ENCODE data around the gene NEU2. TPM values are rescaled to one million over a fixed set of nuclear protein-coding genes. Genes with fewer than 3 reads are reported as not detected.

NEU2 gene
- polyA plus RNA-seq, 2 of the 4 experiments (the other 2 are of a cell fraction): not detected

DNA sequence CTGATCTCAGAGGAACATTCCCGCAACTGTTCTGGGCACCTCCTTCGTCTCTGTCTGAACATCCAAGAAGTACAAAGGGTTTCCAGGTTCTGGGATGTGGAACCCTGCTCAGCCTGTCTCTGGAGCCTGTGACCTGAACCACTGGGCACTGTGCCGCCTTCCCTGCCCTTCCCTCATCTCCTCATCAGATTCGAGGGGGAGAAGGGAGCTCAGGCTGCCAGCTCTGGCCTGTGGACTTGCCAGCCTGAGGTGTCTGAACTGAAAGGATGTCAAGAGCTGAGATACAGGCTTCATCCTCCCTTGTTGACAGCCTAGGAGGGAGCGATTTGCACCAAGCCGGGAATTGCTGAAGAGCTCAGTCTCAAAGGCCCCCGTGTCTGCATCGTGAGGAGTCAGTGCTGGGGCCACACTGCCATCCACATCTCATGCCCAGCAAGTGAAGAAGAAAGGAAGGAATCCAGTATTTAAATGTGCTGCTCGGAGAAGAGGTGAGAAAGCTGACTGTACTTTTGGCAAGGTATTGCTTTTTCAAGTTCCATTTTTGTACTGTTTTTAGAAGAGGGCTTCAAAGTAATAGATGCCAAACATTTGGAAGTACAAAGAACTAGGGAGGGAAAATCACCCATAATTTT lies 12.6 kb downstream of the NEU2 start:
- FAIRE-seq (no peak), DNase-seq (ENCODE audit: low read depth in 1 of 2, low spot score in 1 of 2) (no peak), ATAC-seq (no peak; a peak in 1 of 6 replicates)
- POLR2A ChIA-PET: no interaction called here
- CTCF ChIA-PET: interaction anchor here (1.0 to 5.4 kb wide), 3 partner anchors 9 to 16 kb away, joined by 4 to 39 read pairs (median 5); partner anchors contain the start of gene INPP5D
- Histone ChIP-seq H3K4me2 (no peak overlapping the region), H3K4me1 (no peaks in the 10 kb centered on the region), H3K9me3 (no peaks in the 10 kb centered on the region), H3K27ac (no peak overlapping the region), H3K4me3 (no peak overlapping the region)
- 78% methylated on average over 9 of the region's 9 CpGs for WGBS (ENCODE audit: missing lambda C conversion rate)
- TF ChIP-seq KDM1A (IDR thresholded peaks at IDR 0.05; ENCODE audit: low read depth) (no peak), FOSL2 (IDR thresholded peaks at IDR 0.05) (no peak), FOSL2 (CRISPR knock-in tag; IDR thresholded peaks at IDR 0.05) (no peak), NFE2L2 (conservative IDR thresholded peaks at IDR 0.05; ENCODE audit: low read length) (no peak), PHF8 (IDR thresholded peaks at IDR 0.05; ENCODE audit: borderline replicate concordance, low read depth) (no peak), HOXA7 (CRISPR knock-in tag; IDR thresholded peaks at IDR 0.05) (no peak), CHD4 (IDR thresholded peaks at IDR 0.05; ENCODE audit: borderline replicate concordance) (no peak), RARB (CRISPR knock-in tag; IDR thresholded peaks at IDR 0.05) (no peak)
- TF ChIP-seq, protein P1, sequence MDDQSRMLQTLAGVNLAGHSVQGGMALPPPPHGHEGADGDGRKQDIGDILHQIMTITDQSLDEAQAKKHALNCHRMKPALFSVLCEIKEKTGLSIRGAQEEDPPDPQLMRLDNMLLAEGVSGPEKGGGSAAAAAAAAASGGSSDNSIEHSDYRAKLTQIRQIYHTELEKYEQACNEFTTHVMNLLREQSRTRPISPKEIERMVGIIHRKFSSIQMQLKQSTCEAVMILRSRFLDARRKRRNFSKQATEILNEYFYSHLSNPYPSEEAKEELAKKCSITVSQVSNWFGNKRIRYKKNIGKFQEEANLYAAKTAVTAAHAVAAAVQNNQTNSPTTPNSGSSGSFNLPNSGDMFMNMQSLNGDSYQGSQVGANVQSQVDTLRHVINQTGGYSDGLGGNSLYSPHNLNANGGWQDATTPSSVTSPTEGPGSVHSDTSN (IDR thresholded peaks at IDR 0.05): no peak
- TF ChIP-seq, protein P2, sequence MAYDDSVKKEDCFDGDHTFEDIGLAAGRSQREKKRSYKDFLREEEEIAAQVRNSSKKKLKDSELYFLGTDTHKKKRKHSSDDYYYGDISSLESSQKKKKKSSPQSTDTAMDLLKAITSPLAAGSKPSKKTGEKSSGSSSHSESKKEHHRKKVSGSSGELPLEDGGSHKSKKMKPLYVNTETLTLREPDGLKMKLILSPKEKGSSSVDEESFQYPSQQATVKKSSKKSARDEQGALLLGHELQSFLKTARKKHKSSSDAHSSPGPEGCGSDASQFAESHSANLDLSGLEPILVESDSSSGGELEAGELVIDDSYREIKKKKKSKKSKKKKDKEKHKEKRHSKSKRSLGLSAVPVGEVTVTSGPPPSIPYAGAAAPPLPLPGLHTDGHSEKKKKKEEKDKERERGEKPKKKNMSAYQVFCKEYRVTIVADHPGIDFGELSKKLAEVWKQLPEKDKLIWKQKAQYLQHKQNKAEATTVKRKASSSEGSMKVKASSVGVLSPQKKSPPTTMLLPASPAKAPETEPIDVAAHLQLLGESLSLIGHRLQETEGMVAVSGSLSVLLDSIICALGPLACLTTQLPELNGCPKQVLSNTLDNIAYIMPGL (CRISPR knock-in tag; IDR thresholded peaks at IDR 0.05; ENCODE audit: borderline replicate concordance): no peak
- TF ChIP-seq, protein P3, sequence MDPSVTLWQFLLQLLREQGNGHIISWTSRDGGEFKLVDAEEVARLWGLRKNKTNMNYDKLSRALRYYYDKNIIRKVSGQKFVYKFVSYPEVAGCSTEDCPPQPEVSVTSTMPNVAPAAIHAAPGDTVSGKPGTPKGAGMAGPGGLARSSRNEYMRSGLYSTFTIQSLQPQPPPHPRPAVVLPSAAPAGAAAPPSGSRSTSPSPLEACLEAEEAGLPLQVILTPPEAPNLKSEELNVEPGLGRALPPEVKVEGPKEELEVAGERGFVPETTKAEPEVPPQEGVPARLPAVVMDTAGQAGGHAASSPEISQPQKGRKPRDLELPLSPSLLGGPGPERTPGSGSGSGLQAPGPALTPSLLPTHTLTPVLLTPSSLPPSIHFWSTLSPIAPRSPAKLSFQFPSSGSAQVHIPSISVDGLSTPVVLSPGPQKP (IDR thresholded peaks at IDR 0.05; ENCODE audit: low read depth, low read length): no peak
- TF ChIP-seq, protein P4, sequence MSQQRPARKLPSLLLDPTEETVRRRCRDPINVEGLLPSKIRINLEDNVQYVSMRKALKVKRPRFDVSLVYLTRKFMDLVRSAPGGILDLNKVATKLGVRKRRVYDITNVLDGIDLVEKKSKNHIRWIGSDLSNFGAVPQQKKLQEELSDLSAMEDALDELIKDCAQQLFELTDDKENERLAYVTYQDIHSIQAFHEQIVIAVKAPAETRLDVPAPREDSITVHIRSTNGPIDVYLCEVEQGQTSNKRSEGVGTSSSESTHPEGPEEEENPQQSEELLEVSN (IDR thresholded peaks at IDR 0.05; ENCODE audit: borderline replicate concordance, low read depth): no peak

DNA sequence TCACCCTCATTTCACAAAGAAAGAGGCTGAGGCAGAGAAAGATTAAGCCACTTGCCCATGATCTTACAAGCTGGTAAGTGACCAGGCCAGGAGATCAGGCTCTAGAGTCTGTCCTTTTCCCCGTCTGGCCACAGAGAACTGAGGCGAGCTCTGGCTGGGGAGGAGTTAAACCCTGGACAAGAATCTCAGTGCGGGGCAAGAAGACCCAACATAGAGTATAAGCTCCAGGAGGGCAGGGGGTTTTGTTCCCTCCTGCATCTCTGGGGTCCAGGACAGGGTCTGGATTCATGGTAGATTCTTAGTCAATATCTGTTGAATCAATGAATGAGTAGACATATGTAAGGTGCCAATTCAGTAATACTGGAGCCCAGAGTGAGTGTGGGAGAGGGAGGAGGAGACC lies 14.7 kb downstream of the NEU2 start:
- CTCF ChIA-PET: interaction anchor here (0.6 to 2.8 kb wide), 6 partner anchors 10 to 196 kb away, joined by 3 to 12 read pairs (median 3); partner anchors contain the start of gene INPP5D
- FAIRE-seq: no peak
- POLR2A ChIA-PET: no interaction called here

DNA sequence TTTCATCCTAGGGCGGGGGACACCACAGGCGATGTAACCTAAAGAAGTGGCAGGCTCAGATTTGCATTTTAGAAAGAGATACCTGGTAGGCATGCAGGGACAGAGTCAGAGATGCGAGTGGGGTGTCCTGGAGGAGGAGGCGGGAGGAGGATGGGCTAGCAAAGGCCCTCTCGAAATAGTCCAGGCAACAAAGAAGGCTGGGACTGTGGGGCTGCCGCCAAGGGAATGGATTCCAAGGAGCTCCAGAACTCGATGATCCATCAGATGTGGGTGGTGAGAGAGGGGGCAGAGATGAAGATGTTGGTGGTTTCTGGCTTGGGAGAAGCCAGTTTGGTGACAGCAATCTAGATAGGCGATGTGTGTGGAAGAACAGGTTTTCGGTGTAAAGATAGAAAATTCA lies 15.2 kb downstream of the NEU2 start:
- WGBS (ENCODE audit: missing lambda C conversion rate): 72% methylated on average over 9 of the region's 9 CpGs
- H3K9me3 ChIP-seq: no peaks in the 10 kb centered on the region
- no peak overlapping the region for H3K4me3 ChIP-seq
- ChIA-PET POLR2A (no interaction called here), CTCF (interaction anchor here (0.8 to 2.8 kb wide), 5 partner anchors 9 to 193 kb away, joined by 3 to 12 read pairs (median 3); partner anchors contain the start of gene INPP5D)
- DNase-seq (ENCODE audit: low read depth in 1 of 2, low spot score in 1 of 2) (no peak), FAIRE-seq (no peak), ATAC-seq (no peak)
- H3K4me2 ChIP-seq: no peak overlapping the region
- H3K4me1 ChIP-seq: 0 out of 3 replicates have a peak, but pooled peaks cover 6% of the 10 kb centered on the region
- H3K27ac ChIP-seq: no peak overlapping the region
- TF ChIP-seq, protein P2 (CRISPR knock-in tag; IDR thresholded peaks at IDR 0.05; ENCODE audit: borderline replicate concordance): no peak
- TF ChIP-seq JUNB (IDR thresholded peaks at IDR 0.05) (no peak), NFE2L2 (conservative IDR thresholded peaks at IDR 0.05; ENCODE audit: low read length) (no peak), RNF2 (IDR thresholded peaks at IDR 0.05; ENCODE audit: borderline replicate concordance, low read depth) (no peak)

More for the DNA sequence above, 14.7 kb downstream of the NEU2 start:
- Histone ChIP-seq H3K4me1 (0 out of 3 replicates have a peak, but pooled peaks cover 6% of the 10 kb centered on the region), H3K4me2 (no peak overlapping the region), H3K9me3 (no peaks in the 10 kb centered on the region), H3K4me3 (no peak overlapping the region), H3K27ac (no peak overlapping the region)
- ATAC-seq (no peak), DNase-seq (ENCODE audit: low read depth in 1 of 2, low spot score in 1 of 2) (no peak)
- TF ChIP-seq EHF (CRISPR knock-in tag; IDR thresholded peaks at IDR 0.05): no peak
- WGBS (ENCODE audit: missing lambda C conversion rate): 79% methylated on average over 3 of the region's 3 CpGs

Measured in A549 (cell line).